Thoracic aorta (tissue), 2 donors: ENCODE data around the gene PRKN. TPM values are rescaled to one million over a fixed set of nuclear protein-coding genes. Genes with fewer than 3 reads are reported as not detected.

Experiments
- ATAC-seq: fragments of 150-250 bp; one replicate; pipeline ENCODE4 v1.8.0; 2017; ENCODE audit warnings: low read depth; ENCODE audit not compliant: insufficient number of reproducible peaks, low FRiP score
- DNase-seq: peaks from one replicate; pipeline ENCODE4 v3.0.0-alpha.2; 2020; ENCODE audit warnings: low spot score
- H3K27ac ChIP-seq, 2 donors: fragments of 200-600 bp; sonication (generic); 1 replicate in 1 of 2; 2 replicates in 1 of 2; pipeline ENCODE4 v1.5.1; 2016; ENCODE audit warnings: mild to moderate bottlenecking in 2 of 2, moderate library complexity in 2 of 2
- H3K27me3 ChIP-seq: fragments of 200-600 bp; sonication (generic); replicated peaks from 2 replicates; pipeline ENCODE4 v1.6.0; 2016; ENCODE audit warnings: mild to moderate bottlenecking; ENCODE audit not compliant: insufficient read depth
- H3K36me3 ChIP-seq: fragments of 200-600 bp; sonication (generic); one replicate; pipeline ENCODE4 v1.5.1; 2016
- H3K4me1 ChIP-seq, 2 donors: fragments of 200-600 bp; sonication (generic); 1 replicate in 1 of 2; 2 replicates in 1 of 2; pipeline versions ENCODE4 v1.5.1 to v1.6.0; 2016; ENCODE audit warnings: low read depth in 2 of 2, mild to moderate bottlenecking in 1 of 2; ENCODE audit not compliant: control insufficient read depth in 1 of 2
- H3K4me3 ChIP-seq: fragments of 200-600 bp; sonication (generic); 2 replicates; pipeline ENCODE4 v1.5.1; 2016; ENCODE audit warnings: mild to moderate bottlenecking
- H3K9me3 ChIP-seq: fragments of 200-600 bp; sonication (generic); 2 replicates; pipeline ENCODE4 v1.5.1; 2016
- CTCF ChIP-seq: fragments of 200-600 bp; sonication (generic); IDR thresholded peaks from one replicate; pipeline ENCODE4 v1.5.1; 2019; ENCODE audit warnings: antibody characterized with exemption
- total RNA-seq, 2 donors: library from RNA; depleted of rRNA; stranded (reverse); fragments of >200 nt; gene quantifications; one replicate each; pipeline versions ENCODE4 v1.1.0 to v1.2.3, GENCODE V29; 2016

Gene PRKN
- total RNA-seq, 2 donors from 2014 or later = 10.4 to 23.8 TPM

- Histone ChIP-seq H3K36me3 (no peaks in the 10 kb centered on the region), H3K4me3 (no peak overlapping the region), H3K27me3 (no peaks in the 10 kb centered on the region), H3K9me3 (no peaks in the 10 kb centered on the region), H3K4me1 (no peaks in the 10 kb centered on the region), H3K27ac (no peak overlapping the region)
- ATAC-seq (no peak), DNase-seq (no peak)
- TF ChIP-seq CTCF = no peak
Measured at GRCh38 chr6:161882196-161882765, 845.3 kb downstream of the PRKN start.

DNA sequence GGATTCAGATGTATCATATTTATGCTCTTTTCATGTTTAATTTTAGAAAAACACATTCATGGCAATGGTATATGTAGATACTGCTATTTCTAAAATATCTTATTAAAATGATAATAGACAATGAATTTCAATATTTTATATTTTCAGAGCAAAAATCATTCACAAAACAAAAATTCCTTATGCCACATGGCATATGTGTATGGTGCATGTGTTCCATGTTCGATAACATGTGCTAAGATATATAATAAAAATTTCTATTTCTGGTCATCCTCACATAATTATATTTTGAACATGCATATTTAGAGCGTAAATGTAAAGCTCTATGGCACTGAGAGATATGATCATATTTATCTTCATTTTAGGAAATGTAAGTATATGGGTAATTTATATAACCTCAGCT is 847.5 kb downstream of the PRKN start:
- no peaks in the 10 kb centered on the region for H3K4me1 ChIP-seq
- no peak overlapping the region for H3K27ac ChIP-seq
- ATAC-seq (no peak), DNase-seq (no peak)
- no peak overlapping the region for H3K4me3 ChIP-seq
- no peaks in the 10 kb centered on the region for H3K27me3 ChIP-seq
- no peak for TF ChIP-seq CTCF
- no peaks in the 10 kb centered on the region for H3K36me3 ChIP-seq
- H3K9me3 ChIP-seq = no peaks in the 10 kb centered on the region

GRCh38 chr6:161876231-161876630 is 851.3 kb downstream of the PRKN start:
- H3K4me1 ChIP-seq = no peaks in the 10 kb centered on the region

GRCh38 chr6:161870236-161870901 is 857.2 kb downstream of the PRKN start:
- Histone ChIP-seq H3K4me1 (no peaks in the 10 kb centered on the region), H3K4me3 (no peak overlapping the region), H3K27me3 (no peaks in the 10 kb centered on the region), H3K27ac (no peak overlapping the region), H3K9me3 (no peaks in the 10 kb centered on the region), H3K36me3 (no peaks in the 10 kb centered on the region)
- no peak for TF ChIP-seq CTCF
- DNase-seq (no peak), ATAC-seq (no peak)

More at GRCh38 chr6:161876231-161876630, 851.3 kb downstream of the PRKN start:
- Histone ChIP-seq H3K27me3 (no peaks in the 10 kb centered on the region), H3K36me3 (no peaks in the 10 kb centered on the region), H3K4me3 (no peak overlapping the region), H3K9me3 (no peaks in the 10 kb centered on the region), H3K27ac (no peak overlapping the region)
- no peak for TF ChIP-seq CTCF
- DNase-seq (no peak), ATAC-seq (no peak)

- Histone ChIP-seq H3K27me3 (no peaks in the 10 kb centered on the region), H3K4me1 (no peaks in the 10 kb centered on the region), H3K36me3 (no peaks in the 10 kb centered on the region), H3K9me3 (no peaks in the 10 kb centered on the region), H3K4me3 (no peak overlapping the region), H3K27ac (no peak overlapping the region)
- no peak for DNase-seq
- no peak for TF ChIP-seq CTCF
- no peak for ATAC-seq
Measured at GRCh38 chr6:161869491-161869890, 858.1 kb downstream of the PRKN start.
